A549 (cell line): Measurements from ENCODE around the gene RALBP1.

ENCODE experiments used
- CEBPB ChIP-seq, 2 experiments: fragments of >200 bp in 1 of 2; sonication (Bioruptor Twin) in 1 of 2; formaldehyde crosslinking in 1 of 2; IDR thresholded peaks; 2 replicates each; pipeline ENCODE4 v1.6.1; 2012 to 2016
- CHD4 ChIP-seq: fragments of 200-600 bp; sonication (generic); IDR thresholded peaks from 2 replicates; pipeline ENCODE4 v1.6.1; 2016; ENCODE audit warnings: antibody characterized with exemption, mild to moderate bottlenecking, borderline replicate concordance
- EHMT2 ChIP-seq: fragments of 200-600 bp; sonication (generic); IDR thresholded peaks from 2 replicates; pipeline ENCODE4 v1.6.1; 2016; ENCODE audit warnings: antibody characterized with exemption, low read depth, mild to moderate bottlenecking, moderate library complexity
- EP300 ChIP-seq, 2 experiments: fragments of >200 bp; sonication (Bioruptor Twin); formaldehyde crosslinking; IDR thresholded peaks; 2 replicates in 1 of 2; 3 replicates in 1 of 2; pipeline ENCODE4 v1.6.1; 2016 to 2017
- FOSL2 ChIP-seq, 2 experiments: fragments of 450-650 bp in 1 of 2; fragments of >200 bp in 1 of 2; sonication (Bioruptor Twin) in 1 of 2; formaldehyde crosslinking; IDR thresholded peaks; 2 replicates each; pipeline versions ENCODE4 v1.5.0 to v1.6.1; 2016 to 2020; ENCODE audit warnings: mild to moderate bottlenecking in 1 of 2, moderate library complexity in 1 of 2
- KDM5A ChIP-seq: fragments of 200-600 bp; sonication (generic); IDR thresholded peaks from 2 replicates; pipeline ENCODE4 v1.6.1; 2016; ENCODE audit warnings: antibody characterized with exemption, mild to moderate bottlenecking
- MAFK ChIP-seq: fragments of 450-650 bp; IDR thresholded peaks from 2 replicates; pipeline ENCODE4 v1.6.1; 2014; ENCODE audit not compliant: partially characterized antibody
- RAD21 ChIP-seq, 2 experiments: fragments of >200 bp in 1 of 2; sonication (Bioruptor Twin) in 1 of 2; formaldehyde crosslinking in 1 of 2; IDR thresholded peaks in 1 of 2; conservative IDR thresholded peaks in 1 of 2; 2 replicates in 1 of 2; 3 replicates in 1 of 2; pipeline ENCODE4 v1.6.1; 2012 to 2018; ENCODE audit warnings: inconsistent platforms in 1 of 2
- RFX5 ChIP-seq: fragments of 450-650 bp; IDR thresholded peaks from 2 replicates; pipeline ENCODE4 v1.7.1; 2014; ENCODE audit warnings: antibody characterized with exemption, mild to moderate bottlenecking, moderate library complexity
- TF ChIP-seq, protein P1 (sequence below): fragments of >200 bp; sonication (Bioruptor Twin); formaldehyde crosslinking; IDR thresholded peaks from 3 replicates; pipeline ENCODE4 v1.5.1; 2016

DNA sequence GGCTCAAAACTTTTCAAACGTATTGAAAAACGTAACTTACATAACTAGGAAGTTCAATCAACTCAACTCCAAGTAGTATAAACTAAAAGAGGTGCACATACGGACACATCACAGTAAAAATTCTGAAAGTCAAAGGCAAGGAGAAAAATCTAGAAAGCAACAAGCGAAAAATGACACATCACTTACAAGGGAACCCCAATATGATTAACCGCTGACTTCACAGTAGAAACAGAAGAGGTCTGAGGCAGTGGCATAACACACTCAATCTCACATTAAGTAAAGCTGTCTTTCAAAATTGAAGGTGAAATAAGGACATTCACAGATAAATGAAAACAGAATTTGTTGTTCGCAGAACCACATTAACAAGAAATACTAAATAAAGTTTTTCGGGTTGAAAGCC is 106.4 kb downstream of the RALBP1 start:
- TF ChIP-seq EP300 (IDR thresholded peaks at IDR 0.05) (no peak), RAD21 (conservative IDR thresholded peaks at IDR 0.05 in 1 of 2, IDR thresholded peaks at IDR 0.05 in 1 of 2) (no peak), EHMT2 (no peak), KDM5A (no peak), CHD4 (no peak), FOSL2 (IDR thresholded peaks at IDR 0.05) (no peak), FOSL2 (CRISPR knock-in tag; IDR thresholded peaks at IDR 0.05) (no peak), RFX5 (no peak), CEBPB (IDR thresholded peaks at IDR 0.05) (no peak), MAFK (no peak)
- TF ChIP-seq, protein P1, sequence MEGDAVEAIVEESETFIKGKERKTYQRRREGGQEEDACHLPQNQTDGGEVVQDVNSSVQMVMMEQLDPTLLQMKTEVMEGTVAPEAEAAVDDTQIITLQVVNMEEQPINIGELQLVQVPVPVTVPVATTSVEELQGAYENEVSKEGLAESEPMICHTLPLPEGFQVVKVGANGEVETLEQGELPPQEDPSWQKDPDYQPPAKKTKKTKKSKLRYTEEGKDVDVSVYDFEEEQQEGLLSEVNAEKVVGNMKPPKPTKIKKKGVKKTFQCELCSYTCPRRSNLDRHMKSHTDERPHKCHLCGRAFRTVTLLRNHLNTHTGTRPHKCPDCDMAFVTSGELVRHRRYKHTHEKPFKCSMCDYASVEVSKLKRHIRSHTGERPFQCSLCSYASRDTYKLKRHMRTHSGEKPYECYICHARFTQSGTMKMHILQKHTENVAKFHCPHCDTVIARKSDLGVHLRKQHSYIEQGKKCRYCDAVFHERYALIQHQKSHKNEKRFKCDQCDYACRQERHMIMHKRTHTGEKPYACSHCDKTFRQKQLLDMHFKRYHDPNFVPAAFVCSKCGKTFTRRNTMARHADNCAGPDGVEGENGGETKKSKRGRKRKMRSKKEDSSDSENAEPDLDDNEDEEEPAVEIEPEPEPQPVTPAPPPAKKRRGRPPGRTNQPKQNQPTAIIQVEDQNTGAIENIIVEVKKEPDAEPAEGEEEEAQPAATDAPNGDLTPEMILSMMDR = no peak
